HepG2 (cell line): ENCODE measurements around the gene TARP.

Source experiments
- DNMT1 ChIP-seq: sonication (generic); formaldehyde crosslinking; IDR thresholded peaks from 2 replicates; pipeline ENCODE4 v1.5.1; 2020; ENCODE audit warnings: mild to moderate bottlenecking, missing genetic modification reagents
- PHF8 ChIP-seq: sonication (generic); formaldehyde crosslinking; IDR thresholded peaks from 2 replicates; pipeline ENCODE4 v1.5.0; 2020; ENCODE audit warnings: missing genetic modification reagents
- RORA ChIP-seq: sonication (generic); formaldehyde crosslinking; IDR thresholded peaks from 2 replicates; pipeline ENCODE4 v1.5.0; 2020; ENCODE audit warnings: mild to moderate bottlenecking, missing genetic modification reagents, moderate library complexity
- WIZ ChIP-seq: sonication (generic); formaldehyde crosslinking; IDR thresholded peaks from 2 replicates; pipeline ENCODE4 v1.5.1; 2020; ENCODE audit warnings: mild to moderate bottlenecking, missing genetic modification reagents
- ZEB1 ChIP-seq: IDR thresholded peaks from 2 replicates; pipeline ENCODE4 v1.6.1; 2012; ENCODE audit warnings: mild to moderate bottlenecking, low read depth, inconsistent platforms; ENCODE audit not compliant: insufficient replicate concordance
- ZKSCAN8 ChIP-seq: IDR thresholded peaks from 2 replicates; pipeline ENCODE4 v1.6.1; 2016; ENCODE audit warnings: borderline replicate concordance, missing genetic modification reagents, missing compliant biosample characterization
- TF ChIP-seq, protein P1 (sequence below), 2 experiments: sonication (generic) in 1 of 2; formaldehyde crosslinking in 1 of 2; IDR thresholded peaks; 2 replicates each; pipeline versions ENCODE4 v1.6.1 to v1.9.0; 2014 to 2022; ENCODE audit warnings: antibody characterized with exemption in 1 of 2, borderline replicate concordance in 1 of 2, inconsistent platforms in 1 of 2, low read depth in 1 of 2, missing genetic modification reagents in 1 of 2
- TF ChIP-seq, protein P2 (sequence below): sonication (generic); formaldehyde crosslinking; IDR thresholded peaks from 2 replicates; pipeline ENCODE4 v1.4.0; 2020; ENCODE audit warnings: missing genetic modification reagents, borderline replicate concordance
- TF ChIP-seq, protein P3 (sequence below): sonication (generic); formaldehyde crosslinking; IDR thresholded peaks from 2 replicates; pipeline ENCODE4 v1.4.0; 2020; ENCODE audit warnings: missing genetic modification reagents
- TF ChIP-seq, protein P4 (sequence below): sonication (generic); formaldehyde crosslinking; IDR thresholded peaks from 2 replicates; pipeline ENCODE4 v1.9.0; 2022; ENCODE audit warnings: low read depth, missing genetic modification reagents
- TF ChIP-seq, protein P5 (sequence below): fragments of 450-650 bp; IDR thresholded peaks from 2 replicates; pipeline ENCODE4 v1.6.1; 2016

The TARP gene

DNA sequence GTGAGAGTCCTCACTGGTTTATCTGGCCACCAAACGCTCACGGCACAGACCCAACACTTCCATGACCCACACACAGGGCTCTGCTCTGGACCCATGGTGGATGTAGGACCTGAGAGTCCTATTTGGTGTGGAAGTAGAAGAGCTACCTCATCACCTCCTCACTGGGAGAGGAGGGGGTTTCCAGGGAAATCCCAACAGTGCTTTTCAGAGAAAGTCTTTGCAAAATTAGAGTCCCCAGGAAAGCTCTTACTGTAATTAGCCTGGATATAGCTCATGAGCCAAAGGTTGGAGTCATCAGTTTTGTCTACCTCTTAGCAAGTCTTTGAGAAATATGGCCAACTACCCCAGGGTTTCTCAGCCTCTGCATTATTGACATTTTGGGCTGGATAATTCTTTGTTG lies 34.7 kb upstream of the TARP start (continued):
- TF ChIP-seq, protein P1, sequence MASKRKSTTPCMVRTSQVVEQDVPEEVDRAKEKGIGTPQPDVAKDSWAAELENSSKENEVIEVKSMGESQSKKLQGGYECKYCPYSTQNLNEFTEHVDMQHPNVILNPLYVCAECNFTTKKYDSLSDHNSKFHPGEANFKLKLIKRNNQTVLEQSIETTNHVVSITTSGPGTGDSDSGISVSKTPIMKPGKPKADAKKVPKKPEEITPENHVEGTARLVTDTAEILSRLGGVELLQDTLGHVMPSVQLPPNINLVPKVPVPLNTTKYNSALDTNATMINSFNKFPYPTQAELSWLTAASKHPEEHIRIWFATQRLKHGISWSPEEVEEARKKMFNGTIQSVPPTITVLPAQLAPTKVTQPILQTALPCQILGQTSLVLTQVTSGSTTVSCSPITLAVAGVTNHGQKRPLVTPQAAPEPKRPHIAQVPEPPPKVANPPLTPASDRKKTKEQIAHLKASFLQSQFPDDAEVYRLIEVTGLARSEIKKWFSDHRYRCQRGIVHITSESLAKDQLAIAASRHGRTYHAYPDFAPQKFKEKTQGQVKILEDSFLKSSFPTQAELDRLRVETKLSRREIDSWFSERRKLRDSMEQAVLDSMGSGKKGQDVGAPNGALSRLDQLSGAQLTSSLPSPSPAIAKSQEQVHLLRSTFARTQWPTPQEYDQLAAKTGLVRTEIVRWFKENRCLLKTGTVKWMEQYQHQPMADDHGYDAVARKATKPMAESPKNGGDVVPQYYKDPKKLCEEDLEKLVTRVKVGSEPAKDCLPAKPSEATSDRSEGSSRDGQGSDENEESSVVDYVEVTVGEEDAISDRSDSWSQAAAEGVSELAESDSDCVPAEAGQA (IDR thresholded peaks at IDR 0.05; ENCODE audit: low read depth) = no peak
- TF ChIP-seq, protein P1 (CRISPR knock-in tag; IDR thresholded peaks at IDR 0.05; ENCODE audit: borderline replicate concordance) = no peak
- TF ChIP-seq PHF8 (no peak), ZKSCAN8 (no peak), ZEB1 (no peak), RORA (CRISPR knock-in tag) (no peak), DNMT1 (CRISPR knock-in tag) (no peak), WIZ (no peak)
- TF ChIP-seq, protein P2, sequence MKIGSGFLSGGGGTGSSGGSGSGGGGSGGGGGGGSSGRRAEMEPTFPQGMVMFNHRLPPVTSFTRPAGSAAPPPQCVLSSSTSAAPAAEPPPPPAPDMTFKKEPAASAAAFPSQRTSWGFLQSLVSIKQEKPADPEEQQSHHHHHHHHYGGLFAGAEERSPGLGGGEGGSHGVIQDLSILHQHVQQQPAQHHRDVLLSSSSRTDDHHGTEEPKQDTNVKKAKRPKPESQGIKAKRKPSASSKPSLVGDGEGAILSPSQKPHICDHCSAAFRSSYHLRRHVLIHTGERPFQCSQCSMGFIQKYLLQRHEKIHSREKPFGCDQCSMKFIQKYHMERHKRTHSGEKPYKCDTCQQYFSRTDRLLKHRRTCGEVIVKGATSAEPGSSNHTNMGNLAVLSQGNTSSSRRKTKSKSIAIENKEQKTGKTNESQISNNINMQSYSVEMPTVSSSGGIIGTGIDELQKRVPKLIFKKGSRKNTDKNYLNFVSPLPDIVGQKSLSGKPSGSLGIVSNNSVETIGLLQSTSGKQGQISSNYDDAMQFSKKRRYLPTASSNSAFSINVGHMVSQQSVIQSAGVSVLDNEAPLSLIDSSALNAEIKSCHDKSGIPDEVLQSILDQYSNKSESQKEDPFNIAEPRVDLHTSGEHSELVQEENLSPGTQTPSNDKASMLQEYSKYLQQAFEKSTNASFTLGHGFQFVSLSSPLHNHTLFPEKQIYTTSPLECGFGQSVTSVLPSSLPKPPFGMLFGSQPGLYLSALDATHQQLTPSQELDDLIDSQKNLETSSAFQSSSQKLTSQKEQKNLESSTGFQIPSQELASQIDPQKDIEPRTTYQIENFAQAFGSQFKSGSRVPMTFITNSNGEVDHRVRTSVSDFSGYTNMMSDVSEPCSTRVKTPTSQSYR (CRISPR knock-in tag) = no peak
- TF ChIP-seq, protein P3, sequence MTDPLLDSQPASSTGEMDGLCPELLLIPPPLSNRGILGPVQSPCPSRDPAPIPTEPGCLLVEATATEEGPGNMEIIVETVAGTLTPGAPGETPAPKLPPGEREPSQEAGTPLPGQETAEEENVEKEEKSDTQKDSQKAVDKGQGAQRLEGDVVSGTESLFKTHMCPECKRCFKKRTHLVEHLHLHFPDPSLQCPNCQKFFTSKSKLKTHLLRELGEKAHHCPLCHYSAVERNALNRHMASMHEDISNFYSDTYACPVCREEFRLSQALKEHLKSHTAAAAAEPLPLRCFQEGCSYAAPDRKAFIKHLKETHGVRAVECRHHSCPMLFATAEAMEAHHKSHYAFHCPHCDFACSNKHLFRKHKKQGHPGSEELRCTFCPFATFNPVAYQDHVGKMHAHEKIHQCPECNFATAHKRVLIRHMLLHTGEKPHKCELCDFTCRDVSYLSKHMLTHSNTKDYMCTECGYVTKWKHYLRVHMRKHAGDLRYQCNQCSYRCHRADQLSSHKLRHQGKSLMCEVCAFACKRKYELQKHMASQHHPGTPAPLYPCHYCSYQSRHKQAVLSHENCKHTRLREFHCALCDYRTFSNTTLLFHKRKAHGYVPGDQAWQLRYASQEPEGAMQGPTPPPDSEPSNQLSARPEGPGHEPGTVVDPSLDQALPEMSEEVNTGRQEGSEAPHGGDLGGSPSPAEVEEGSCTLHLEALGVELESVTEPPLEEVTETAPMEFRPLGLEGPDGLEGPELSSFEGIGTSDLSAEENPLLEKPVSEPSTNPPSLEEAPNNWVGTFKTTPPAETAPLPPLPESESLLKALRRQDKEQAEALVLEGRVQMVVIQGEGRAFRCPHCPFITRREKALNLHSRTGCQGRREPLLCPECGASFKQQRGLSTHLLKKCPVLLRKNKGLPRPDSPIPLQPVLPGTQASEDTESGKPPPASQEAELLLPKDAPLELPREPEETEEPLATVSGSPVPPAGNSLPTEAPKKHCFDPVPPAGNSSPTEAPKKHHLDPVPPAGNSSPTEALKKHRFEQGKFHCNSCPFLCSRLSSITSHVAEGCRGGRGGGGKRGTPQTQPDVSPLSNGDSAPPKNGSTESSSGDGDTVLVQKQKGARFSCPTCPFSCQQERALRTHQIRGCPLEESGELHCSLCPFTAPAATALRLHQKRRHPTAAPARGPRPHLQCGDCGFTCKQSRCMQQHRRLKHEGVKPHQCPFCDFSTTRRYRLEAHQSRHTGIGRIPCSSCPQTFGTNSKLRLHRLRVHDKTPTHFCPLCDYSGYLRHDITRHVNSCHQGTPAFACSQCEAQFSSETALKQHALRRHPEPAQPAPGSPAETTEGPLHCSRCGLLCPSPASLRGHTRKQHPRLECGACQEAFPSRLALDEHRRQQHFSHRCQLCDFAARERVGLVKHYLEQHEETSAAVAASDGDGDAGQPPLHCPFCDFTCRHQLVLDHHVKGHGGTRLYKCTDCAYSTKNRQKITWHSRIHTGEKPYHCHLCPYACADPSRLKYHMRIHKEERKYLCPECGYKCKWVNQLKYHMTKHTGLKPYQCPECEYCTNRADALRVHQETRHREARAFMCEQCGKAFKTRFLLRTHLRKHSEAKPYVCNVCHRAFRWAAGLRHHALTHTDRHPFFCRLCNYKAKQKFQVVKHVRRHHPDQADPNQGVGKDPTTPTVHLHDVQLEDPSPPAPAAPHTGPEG = no peak
- TF ChIP-seq, protein P4, sequence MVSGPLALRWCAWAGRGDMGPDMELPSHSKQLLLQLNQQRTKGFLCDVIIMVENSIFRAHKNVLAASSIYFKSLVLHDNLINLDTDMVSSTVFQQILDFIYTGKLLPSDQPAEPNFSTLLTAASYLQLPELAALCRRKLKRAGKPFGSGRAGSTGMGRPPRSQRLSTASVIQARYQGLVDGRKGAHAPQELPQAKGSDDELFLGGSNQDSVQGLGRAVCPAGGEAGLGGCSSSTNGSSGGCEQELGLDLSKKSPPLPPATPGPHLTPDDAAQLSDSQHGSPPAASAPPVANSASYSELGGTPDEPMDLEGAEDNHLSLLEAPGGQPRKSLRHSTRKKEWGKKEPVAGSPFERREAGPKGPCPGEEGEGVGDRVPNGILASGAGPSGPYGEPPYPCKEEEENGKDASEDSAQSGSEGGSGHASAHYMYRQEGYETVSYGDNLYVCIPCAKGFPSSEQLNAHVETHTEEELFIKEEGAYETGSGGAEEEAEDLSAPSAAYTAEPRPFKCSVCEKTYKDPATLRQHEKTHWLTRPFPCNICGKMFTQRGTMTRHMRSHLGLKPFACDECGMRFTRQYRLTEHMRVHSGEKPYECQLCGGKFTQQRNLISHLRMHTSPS (CRISPR knock-in tag) = no peak
- TF ChIP-seq, protein P5, sequence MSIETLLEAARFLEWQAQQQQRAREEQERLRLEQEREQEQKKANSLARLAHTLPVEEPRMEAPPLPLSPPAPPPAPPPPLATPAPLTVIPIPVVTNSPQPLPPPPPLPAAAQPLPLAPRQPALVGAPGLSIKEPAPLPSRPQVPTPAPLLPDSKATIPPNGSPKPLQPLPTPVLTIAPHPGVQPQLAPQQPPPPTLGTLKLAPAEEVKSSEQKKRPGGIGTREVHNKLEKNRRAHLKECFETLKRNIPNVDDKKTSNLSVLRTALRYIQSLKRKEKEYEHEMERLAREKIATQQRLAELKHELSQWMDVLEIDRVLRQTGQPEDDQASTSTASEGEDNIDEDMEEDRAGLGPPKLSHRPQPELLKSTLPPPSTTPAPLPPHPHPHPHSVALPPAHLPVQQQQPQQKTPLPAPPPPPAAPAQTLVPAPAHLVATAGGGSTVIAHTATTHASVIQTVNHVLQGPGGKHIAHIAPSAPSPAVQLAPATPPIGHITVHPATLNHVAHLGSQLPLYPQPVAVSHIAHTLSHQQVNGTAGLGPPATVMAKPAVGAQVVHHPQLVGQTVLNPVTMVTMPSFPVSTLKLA = no peak
- TF ChIP-seq, all 625 proteins: peak for 0
